Mucosa of descending colon (tissue), 3 donors: ENCODE data around the gene GPR141. TPM values are rescaled to one million over a fixed set of nuclear protein-coding genes. Genes with fewer than 3 reads are reported as not detected.

Source experiments
- ATAC-seq: fragments of 200-7000 bp; cut with Tn5 transposase; one replicate; pipeline ENCODE4 v1.9.1; 2020; ENCODE audit warnings: mild to moderate bottlenecking, moderate library complexity
- DNase-seq, 3 donors: peaks; one replicate each; pipeline ENCODE4 v3.0.0-alpha.2; 2020
- H3K36me3 ChIP-seq: fragments of 200-600 bp; one replicate; pipeline ENCODE4 v1.8.0; 2021; ENCODE audit warnings: low read depth, mild to moderate bottlenecking
- H3K4me1 ChIP-seq: fragments of 200-600 bp; one replicate; pipeline ENCODE4 v1.8.0; 2021; ENCODE audit warnings: low read depth, mild to moderate bottlenecking
- H3K4me3 ChIP-seq: fragments of 200-600 bp; one replicate; pipeline ENCODE4 v1.8.0; 2021; ENCODE audit warnings: mild to moderate bottlenecking
- H3K9me3 ChIP-seq: fragments of 200-600 bp; one replicate; pipeline ENCODE4 v1.8.0; 2021; ENCODE audit warnings: mild to moderate bottlenecking
- CTCF ChIP-seq: fragments of 200-600 bp; IDR thresholded peaks from one replicate; pipeline ENCODE4 v1.8.0; 2022; ENCODE audit warnings: antibody characterized with exemption, mild to moderate bottlenecking
- intact Hi-C, 2 donors: fragments of 100-400 bp; cut with DNase I in 1 of 2; cut with micrococcal nuclease in 1 of 2; formaldehyde crosslinking; loops; one replicate each; pipeline versions ENCODE4 v1.11.0 to v1.11.1; 2022; cut with DNase I, micrococcal nuclease
- total RNA-seq, 3 donors: library from RNA; stranded (reverse); fragmentation: NEBNext Ultra II Directional in 2 of 3; extraction: Animal tissue kit (Norgen Biotek cat#: 25700) in 2 of 3; gene quantifications; one replicate each; pipeline versions ENCODE4 v1.2.1 to v1.2.4, GENCODE V29; 2021 to 2023
- donor health status: DM: no; HTN: no; CAD: no; lungs with moderate emphysema.
- donor health status: DM: no; HTN: no; CAD: no.
- donor health status: DM: no; HTN: yes; CAD: no.

Gene GPR141
- total RNA-seq, 3 donors from 2014 or later: 0.94 to 1.0 TPM; not detected in 1

- DNase-seq (no peak), ATAC-seq (no peak)
- Histone ChIP-seq H3K4me1 (no peaks in the 10 kb centered on the region), H3K4me3 (no peak overlapping the region), H3K36me3 (no peaks in the 10 kb centered on the region), H3K9me3 (no peaks in the 10 kb centered on the region)
- intact Hi-C loops: no loop called here
- no peak for TF ChIP-seq CTCF
Observed at GRCh38 chr7:37686556-37687345, 3.2 kb downstream of the GPR141 start.

DNA sequence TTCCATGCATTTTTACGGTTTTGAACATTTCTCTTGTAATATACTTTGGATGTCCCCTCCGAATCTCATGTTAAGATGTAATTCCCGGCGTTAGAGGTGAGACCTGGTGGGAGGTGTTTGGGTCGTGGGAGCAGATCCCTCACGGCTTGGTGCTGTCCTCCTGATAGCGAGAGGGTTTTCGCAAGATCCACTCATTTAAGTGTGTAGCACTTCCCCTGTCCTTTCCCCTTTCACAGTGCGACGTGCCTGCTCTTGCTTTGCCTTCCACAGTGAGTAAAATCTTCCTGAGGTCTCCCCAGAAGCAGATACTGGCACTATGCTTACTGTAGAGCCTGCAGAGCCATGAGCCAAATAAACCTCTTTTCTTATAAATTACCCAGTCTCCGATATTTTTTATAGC, 6.6 kb downstream of the GPR141 start:
- no peak overlapping the region for H3K4me3 ChIP-seq
- ATAC-seq (no peak), DNase-seq (no peak)
- H3K9me3 ChIP-seq: no peaks in the 10 kb centered on the region
- no peaks in the 10 kb centered on the region for H3K36me3 ChIP-seq
- H3K4me1 ChIP-seq: no peaks in the 10 kb centered on the region
- intact Hi-C loops: no loop called here
- no peak for TF ChIP-seq CTCF

- no peak for TF ChIP-seq CTCF
- ATAC-seq: peak; percentile 34
- peak in 1 of 3 donors; percentile 24 for DNase-seq
Observed at GRCh38 chr7:37694208-37695094, 10.9 kb downstream of the GPR141 start.

DNA sequence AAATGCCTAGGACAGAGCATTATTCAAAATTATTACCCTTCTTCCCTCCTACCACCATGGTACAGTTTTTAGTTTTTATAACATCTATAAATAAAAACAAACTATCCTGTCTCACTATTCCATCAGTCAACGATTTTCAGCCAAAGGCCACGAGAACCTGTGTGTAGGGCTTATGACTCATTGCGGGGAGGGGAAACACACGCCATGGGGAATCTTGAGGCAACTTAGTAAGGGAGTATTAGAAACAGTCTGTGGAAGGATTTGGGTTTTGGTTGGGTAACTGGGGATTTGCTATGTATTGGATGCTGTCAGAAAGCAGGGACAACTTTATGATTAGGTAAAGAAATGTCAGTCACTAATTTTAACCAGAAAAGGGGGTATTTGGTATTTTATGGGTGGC, 14.7 kb downstream of the GPR141 start:
- Histone ChIP-seq H3K4me3 (no peak overlapping the region), H3K4me1 (no peaks in the 10 kb centered on the region), H3K9me3 (no peaks in the 10 kb centered on the region), H3K36me3 (no peaks in the 10 kb centered on the region)
- DNase-seq (no peak), ATAC-seq (no peak)
- TF ChIP-seq CTCF: no peak
- intact Hi-C loops: no loop called here

More at GRCh38 chr7:37694208-37695094, 10.9 kb downstream of the GPR141 start:
- Histone ChIP-seq H3K36me3 (no peaks in the 10 kb centered on the region), H3K4me3 (no peak overlapping the region), H3K4me1 (no peaks in the 10 kb centered on the region), H3K9me3 (no peaks in the 10 kb centered on the region)
- intact Hi-C loops: no loop called here

DNA sequence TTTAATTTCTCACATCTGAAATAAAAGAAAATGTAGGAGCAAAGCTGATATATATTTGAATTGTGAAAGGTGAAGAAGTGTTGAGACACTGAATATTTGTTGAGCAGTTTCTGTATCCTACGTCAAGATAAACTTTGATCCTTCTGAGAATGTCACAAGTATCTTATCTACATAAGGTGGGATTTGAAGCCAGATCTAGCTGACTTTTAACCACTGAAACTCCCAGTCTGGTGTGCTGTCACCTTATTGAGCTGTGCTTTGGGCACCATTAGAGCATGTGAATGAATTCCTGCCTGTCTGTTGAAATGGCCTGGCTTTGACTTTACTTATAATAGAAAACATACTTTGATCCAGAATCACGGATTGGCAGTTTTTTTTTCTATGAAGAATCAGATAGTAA, 15.2 kb downstream of the GPR141 start:
- no peaks in the 10 kb centered on the region for H3K36me3 ChIP-seq
- H3K4me3 ChIP-seq: no peak overlapping the region
- ATAC-seq (no peak), DNase-seq (no peak)
- H3K4me1 ChIP-seq: no peaks in the 10 kb centered on the region
- H3K9me3 ChIP-seq: no peaks in the 10 kb centered on the region
- no peak for TF ChIP-seq CTCF
- intact Hi-C loops: no loop called here
